SU-DHL-6 (cell line): ENCODE measurements around the gene DOK7.

Source experiments
- CTCF ChIP-seq: fragments of 200-600 bp; sonication (generic); IDR thresholded peaks from one replicate; pipeline ENCODE4 v1.5.1; 2017; ENCODE audit warnings: antibody characterized with exemption, mild to moderate bottlenecking, low read length, moderate library complexity; ENCODE audit not compliant: insufficient read depth, poor library complexity, severe bottlenecking
- EZH2phosphoT487 ChIP-seq: fragments of 200-600 bp; sonication (generic), shearing (Covaris generic); conservative IDR thresholded peaks from 2 replicates; pipeline ENCODE4 v1.6.1; 2018; ENCODE audit warnings: mild to moderate bottlenecking, antibody characterized with exemption, low read length, moderate library complexity, mixed read lengths

GRCh38 chr4:3481783-3482393 is 18.8 kb downstream of the DOK7 start:
- TF ChIP-seq CTCF (no peak), EZH2phosphoT487 (no peak)
